ENCODE results near the gene LCN15.
"Not testable (repeated sequence)": the region's sequence is repeated elsewhere in the genome, so short reads cannot be mapped to it uniquely, and the experiment has no call there.

The LCN15 gene

GRCh38 chr9:136766410-136767120 lies 2.2 kb upstream of the LCN15 start (continued):
- TF ChIP-seq, protein P1, sequence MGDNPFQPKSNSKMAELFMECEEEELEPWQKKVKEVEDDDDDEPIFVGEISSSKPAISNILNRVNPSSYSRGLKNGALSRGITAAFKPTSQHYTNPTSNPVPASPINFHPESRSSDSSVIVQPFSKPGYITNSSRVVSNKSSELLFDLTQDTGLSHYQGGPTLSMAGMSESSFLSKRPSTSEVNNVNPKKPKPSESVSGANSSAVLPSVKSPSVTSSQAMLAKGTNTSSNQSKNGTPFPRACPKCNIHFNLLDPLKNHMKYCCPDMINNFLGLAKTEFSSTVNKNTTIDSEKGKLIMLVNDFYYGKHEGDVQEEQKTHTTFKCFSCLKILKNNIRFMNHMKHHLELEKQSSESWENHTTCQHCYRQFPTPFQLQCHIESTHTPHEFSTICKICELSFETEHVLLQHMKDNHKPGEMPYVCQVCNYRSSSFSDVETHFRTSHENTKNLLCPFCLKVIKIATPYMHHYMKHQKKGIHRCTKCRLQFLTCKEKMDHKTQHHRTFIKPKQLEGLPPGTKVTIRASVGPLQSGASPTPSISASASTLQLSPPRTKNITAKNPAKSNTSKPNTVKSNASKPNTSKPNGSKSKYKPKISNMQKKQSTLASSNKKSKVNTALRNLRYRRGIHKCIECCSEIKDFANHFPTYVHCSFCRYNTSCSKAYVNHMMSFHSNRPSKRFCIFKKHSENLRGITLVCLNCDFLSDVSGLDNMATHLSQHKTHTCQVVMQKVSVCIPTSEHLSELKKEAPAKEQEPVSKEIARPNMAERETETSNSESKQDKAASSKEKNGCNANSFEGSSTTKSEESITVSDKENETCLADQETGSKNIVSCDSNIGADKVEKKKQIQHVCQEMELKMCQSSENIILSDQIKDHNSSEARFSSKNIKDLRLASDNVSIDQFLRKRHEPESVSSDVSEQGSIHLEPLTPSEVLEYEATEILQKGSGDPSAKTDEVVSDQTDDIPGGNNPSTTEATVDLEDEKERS (tag by site-specific recombination; IDR thresholded peaks at IDR 0.05), result peak; percentile 16; the same call in 1 of the 2 replicates
- TF ChIP-seq ZFP69B (tag by site-specific recombination; IDR thresholded peaks at IDR 0.05) (peak; percentile 43; the same call in 1 of the 2 replicates), IKZF3 (tag by site-specific recombination; IDR thresholded peaks at IDR 0.05) (peak; percentile 80), OSR2 (tag by site-specific recombination; IDR thresholded peaks at IDR 0.05) (peak; percentile 77), TSHZ1 (tag by site-specific recombination; IDR thresholded peaks at IDR 0.05; ENCODE audit: borderline replicate concordance) (peak; percentile 65; the same call in 1 of the 2 replicates), ZIC2 (tag by site-specific recombination; IDR thresholded peaks at IDR 0.05) (0 out of 2 replicates have a peak, but pooled peaks have one; percentile 8), ZNF600 (tag by site-specific recombination; IDR thresholded peaks at IDR 0.05) (peak; percentile 90)
- TF ChIP-seq, protein P2, sequence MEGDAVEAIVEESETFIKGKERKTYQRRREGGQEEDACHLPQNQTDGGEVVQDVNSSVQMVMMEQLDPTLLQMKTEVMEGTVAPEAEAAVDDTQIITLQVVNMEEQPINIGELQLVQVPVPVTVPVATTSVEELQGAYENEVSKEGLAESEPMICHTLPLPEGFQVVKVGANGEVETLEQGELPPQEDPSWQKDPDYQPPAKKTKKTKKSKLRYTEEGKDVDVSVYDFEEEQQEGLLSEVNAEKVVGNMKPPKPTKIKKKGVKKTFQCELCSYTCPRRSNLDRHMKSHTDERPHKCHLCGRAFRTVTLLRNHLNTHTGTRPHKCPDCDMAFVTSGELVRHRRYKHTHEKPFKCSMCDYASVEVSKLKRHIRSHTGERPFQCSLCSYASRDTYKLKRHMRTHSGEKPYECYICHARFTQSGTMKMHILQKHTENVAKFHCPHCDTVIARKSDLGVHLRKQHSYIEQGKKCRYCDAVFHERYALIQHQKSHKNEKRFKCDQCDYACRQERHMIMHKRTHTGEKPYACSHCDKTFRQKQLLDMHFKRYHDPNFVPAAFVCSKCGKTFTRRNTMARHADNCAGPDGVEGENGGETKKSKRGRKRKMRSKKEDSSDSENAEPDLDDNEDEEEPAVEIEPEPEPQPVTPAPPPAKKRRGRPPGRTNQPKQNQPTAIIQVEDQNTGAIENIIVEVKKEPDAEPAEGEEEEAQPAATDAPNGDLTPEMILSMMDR (tag by site-specific recombination; IDR thresholded peaks at IDR 0.05), result peak; percentile 37

GRCh38 chr9:136765745-136766409 lies 1.6 kb upstream of the LCN15 start:
- ChIA-PET CTCF (interaction anchor here (0.6 to 4.7 kb wide), 12 partner anchors 9 to 493 kb away, joined by 3 to 79 read pairs (median 4); partner anchors contain the start of gene LCN8), POLR2A (interaction anchor here (1.7 kb wide), 1 partner anchor 38 kb away, joined by 7 read pairs; no protein-coding TSS in a partner anchor)
- not testable (repeated sequence) for H3K4me3 ChIP-seq (ENCODE audit: low read depth, low read length); H3K9me3 ChIP-seq (ENCODE audit: control insufficient read depth, insufficient read depth, low read depth, low read length); H3K36me3 ChIP-seq (ENCODE audit: control insufficient read depth in 2 of 2, insufficient read depth in 1 of 2, low read length in 2 of 2); H3K27ac ChIP-seq (ENCODE audit: extremely low read depth, low read depth, low read length); H3K4me1 ChIP-seq (ENCODE audit: control insufficient read depth, insufficient read depth, low read length)

GRCh38 chr9:136765041-136765440 lies 723 bp upstream of the LCN15 start:
- ChIA-PET POLR2A (no interaction called here), CTCF (interaction anchor here (0.5 to 2.0 kb wide), 7 partner anchors 20 to 277 kb away, joined by 3 to 6 read pairs (median 4); partner anchors contain the start of gene AJM1)
- no peaks in the 10 kb centered on the region for H3K4me1 ChIP-seq (ENCODE audit: control insufficient read depth, insufficient read depth, low read length)
- H3K36me3 ChIP-seq (ENCODE audit: control insufficient read depth in 2 of 2, insufficient read depth in 1 of 2, low read length in 2 of 2), result no peaks in the 10 kb centered on the region
- TF ChIP-seq GLIS2 (tag by site-specific recombination; IDR thresholded peaks at IDR 0.05) (peak; percentile 11), GLIS1 (tag by site-specific recombination; IDR thresholded peaks at IDR 0.05) (peak; percentile 53), MEIS1 (CRISPR knock-in tag; IDR thresholded peaks at IDR 0.05; ENCODE audit: borderline replicate concordance) (no peak), ZIC2 (tag by site-specific recombination; IDR thresholded peaks at IDR 0.05) (peak; percentile 56), ZFHX2 (tag by site-specific recombination; conservative IDR thresholded peaks at IDR 0.05) (no peak), ZNF146 (tag by site-specific recombination; IDR thresholded peaks at IDR 0.05) (no peak), ZNF426 (tag by site-specific recombination; IDR thresholded peaks at IDR 0.05) (no peak)
- H3K9me3 ChIP-seq (ENCODE audit: control insufficient read depth, insufficient read depth, low read depth, low read length), result no peaks in the 10 kb centered on the region
- no peak overlapping the region for H3K4me3 ChIP-seq (ENCODE audit: low read depth, low read length)
- no peak overlapping the region for H3K27ac ChIP-seq (ENCODE audit: extremely low read depth, low read depth, low read length)

Measured in HEK293 (cell line).